K562 (cell line): ENCODE data around the gene MPND.

Experiments used
- MAFG ChIP-seq: fragments of 450-650 bp; conservative IDR thresholded peaks from 2 replicates; pipeline ENCODE4 v1.6.1; 2016; ENCODE audit warnings: missing genetic modification characterization, missing compliant biosample characterization
- POLR2AphosphoS2 ChIP-seq: IDR thresholded peaks from 2 replicates; pipeline ENCODE4 v1.6.1; 2012; ENCODE audit warnings: low read length, improper control_type of control experiment

DNA sequence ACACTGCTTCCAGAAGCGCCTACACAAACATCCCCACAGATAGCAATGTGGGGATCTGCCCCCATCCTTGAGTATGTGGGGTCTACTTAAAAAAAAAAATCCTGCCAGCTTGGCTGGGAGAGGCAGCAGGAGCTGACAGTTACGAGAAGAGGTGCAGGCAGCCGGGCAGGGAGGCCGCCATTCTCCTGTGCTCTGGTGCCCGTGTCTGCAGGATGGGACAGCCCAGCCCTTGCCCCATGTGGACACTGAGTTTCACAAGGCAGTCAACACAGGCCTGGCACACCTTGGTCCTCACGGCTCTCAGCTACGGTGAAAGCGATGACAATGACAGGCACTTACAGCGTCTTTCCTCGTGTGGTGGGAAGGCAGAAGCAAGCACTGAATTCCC, 24.0 kb downstream of the MPND start:
- TF ChIP-seq MAFG (no peak), POLR2AphosphoS2 (no peak)
